GM23338 (cell line): ENCODE measurements around the gene KRTAP10-5. TPM values are rescaled to one million over a fixed set of nuclear protein-coding genes. Genes with fewer than 3 reads are reported as not detected.

ENCODE experiments used
- ATAC-seq: fragments of 200-7000 bp; cut with Tn5 transposase; 3 replicates; pipeline ENCODE4 v1.9.1; 2020
- DNase-seq: peaks from one replicate; pipeline ENCODE4 v3.0.0-alpha.2; 2015; ENCODE audit warnings: low spot score
- H2AFZ ChIP-seq: fragments of 200-600 bp; sonication (generic); 2 replicates; pipeline ENCODE4 v1.8.0; 2016; ENCODE audit warnings: antibody characterized with exemption, mild to moderate bottlenecking, moderate library complexity
- H3F3A ChIP-seq: fragments of 200-600 bp; sonication (generic); replicated peaks from 2 replicates; pipeline ENCODE4 v1.8.0; 2017; ENCODE audit warnings: antibody characterized with exemption, mixed run types, low read depth
- H3K27ac ChIP-seq: fragments of 200-600 bp; sonication (generic); 2 replicates; pipeline ENCODE4 v1.6.1; 2016; ENCODE audit warnings: low read depth
- H3K27me3 ChIP-seq: fragments of 200-600 bp; sonication (generic); 2 replicates; pipeline ENCODE4 v1.8.0; 2016; ENCODE audit warnings: mild to moderate bottlenecking, mixed run types, moderate library complexity; ENCODE audit not compliant: insufficient read depth
- H3K36me3 ChIP-seq: fragments of 200-600 bp; sonication (generic); 2 replicates; pipeline ENCODE4 v1.8.0; 2016; ENCODE audit warnings: mild to moderate bottlenecking; ENCODE audit not compliant: insufficient read depth
- H3K4me1 ChIP-seq: fragments of 200-600 bp; sonication (generic); 2 replicates; pipeline ENCODE4 v1.8.0; 2016; ENCODE audit warnings: mild to moderate bottlenecking, moderate library complexity; ENCODE audit not compliant: insufficient read depth
- H3K4me2 ChIP-seq: fragments of 200-600 bp; sonication (generic); 2 replicates; pipeline ENCODE4 v1.7.1; 2017; ENCODE audit warnings: mixed run types
- H3K4me3 ChIP-seq: fragments of 200-600 bp; sonication (generic); 2 replicates; pipeline ENCODE4 v1.6.1; 2016; ENCODE audit warnings: mixed run types
- H3K79me2 ChIP-seq: fragments of 200-600 bp; sonication (generic); replicated peaks from 2 replicates; pipeline ENCODE4 v1.8.0; 2017; ENCODE audit warnings: mild to moderate bottlenecking; ENCODE audit not compliant: insufficient read depth
- H3K9me2 ChIP-seq: fragments of 200-600 bp; sonication (generic); 2 replicates; pipeline ENCODE4 v1.8.0; 2017; ENCODE audit not compliant: insufficient read depth
- H4K20me1 ChIP-seq: fragments of 200-600 bp; sonication (generic); replicated peaks from 2 replicates; pipeline ENCODE4 v1.8.0; 2017; ENCODE audit warnings: mild to moderate bottlenecking; ENCODE audit not compliant: insufficient read depth
- H3K27ac Mint-ChIP-seq: 2 replicates; pipeline ENCODE4 v1.8.0; 2020; ENCODE audit warnings: inconsistent platforms, mild to moderate bottlenecking, moderate library complexity, mixed read lengths
- H3K27me3 Mint-ChIP-seq: 3 replicates; pipeline ENCODE4 v1.8.0; 2022; ENCODE audit warnings: low read depth, mild to moderate bottlenecking, moderate library complexity, mixed read lengths, inconsistent platforms; ENCODE audit not compliant: insufficient read depth, poor library complexity
- H3K36me3 Mint-ChIP-seq: 3 replicates; pipeline ENCODE4 v1.8.0; 2021; ENCODE audit warnings: low read depth, mild to moderate bottlenecking, inconsistent platforms, moderate library complexity, mixed read lengths
- H3K4me1 Mint-ChIP-seq: 3 replicates; pipeline ENCODE4 v1.8.0; 2020; ENCODE audit warnings: mild to moderate bottlenecking, inconsistent platforms, mixed read lengths
- H3K4me3 Mint-ChIP-seq: 3 replicates; pipeline ENCODE4 v1.8.0; 2021; ENCODE audit warnings: moderate library complexity, mild to moderate bottlenecking, inconsistent platforms, mixed read lengths
- H3K9me3 Mint-ChIP-seq: 3 replicates; pipeline ENCODE4 v1.8.0; 2020; ENCODE audit warnings: moderate library complexity, mild to moderate bottlenecking, inconsistent platforms, mixed read lengths
- CREB1 ChIP-seq: fragments of 250-450 bp; sonication (Bioruptor Pico); IDR thresholded peaks from 2 replicates; pipeline ENCODE4 v1.5.0; 2020; ENCODE audit warnings: low read depth, mild to moderate bottlenecking, moderate library complexity
- EZH2 ChIP-seq: fragments of 200-600 bp; sonication (generic); IDR thresholded peaks from one replicate; pipeline ENCODE4 v1.8.0; 2017; ENCODE audit warnings: antibody characterized with exemption, mild to moderate bottlenecking, low read depth; ENCODE audit not compliant: unreplicated experiment
- EZH2phosphoT487 ChIP-seq: fragments of 200-600 bp; sonication (generic); IDR thresholded peaks from one replicate; pipeline ENCODE4 v1.8.1; 2018; ENCODE audit warnings: antibody characterized with exemption; ENCODE audit not compliant: unreplicated experiment
- JUNB ChIP-seq: IDR thresholded peaks from one replicate; pipeline ENCODE4 v1.6.1; 2016; ENCODE audit warnings: antibody characterized with exemption; ENCODE audit not compliant: unreplicated experiment
- NANOG ChIP-seq: IDR thresholded peaks from 2 replicates; pipeline ENCODE4 v1.6.1; 2016; ENCODE audit warnings: antibody characterized with exemption, borderline replicate concordance
- POLR2AphosphoS5 ChIP-seq: IDR thresholded peaks from 2 replicates; pipeline ENCODE4 v1.6.1; 2016; ENCODE audit warnings: antibody characterized with exemption, low read depth
- STAT1 ChIP-seq: IDR thresholded peaks from one replicate; pipeline ENCODE4 v1.6.1; 2016; ENCODE audit warnings: antibody characterized with exemption; ENCODE audit not compliant: unreplicated experiment
- ZNF114 ChIP-seq: fragments of 250-450 bp; sonication (Bioruptor Pico); IDR thresholded peaks from 2 replicates; pipeline ENCODE4 v1.5.0; 2020; ENCODE audit warnings: mild to moderate bottlenecking, moderate library complexity
- ZNF331 ChIP-seq: fragments of 250-450 bp; sonication (Bioruptor Pico); IDR thresholded peaks from 2 replicates; pipeline ENCODE4 v1.5.0; 2020; ENCODE audit warnings: low read depth, mild to moderate bottlenecking, moderate library complexity
- polyA plus RNA-seq: library from polyadenylated mRNA; unstranded; fragments of >200 nt; fragmentation: Nextera tagmentation; extraction: Ambion mirVana; gene quantifications from 2 replicates; pipeline ENCODE4 v1.2.1, GENCODE V29; 2016
- total RNA-seq: library from RNA; depleted of rRNA; stranded (reverse); fragments of >200 nt; shearing (Covaris generic); gene quantifications from 2 replicates; pipeline ENCODE4 v1.2.3, GENCODE V29; 2014
- TF ChIP-seq, protein P1 (sequence below): IDR thresholded peaks from 2 replicates; pipeline ENCODE4 v1.6.1; 2016; ENCODE audit warnings: antibody characterized with exemption
- TF ChIP-seq, protein P2 (sequence below): fragments of 250-450 bp; sonication (Bioruptor Pico); IDR thresholded peaks from 2 replicates; pipeline ENCODE4 v1.5.0; 2020; ENCODE audit warnings: mild to moderate bottlenecking, moderate library complexity
- TF ChIP-seq, protein P3 (sequence below): IDR thresholded peaks from one replicate; pipeline ENCODE4 v1.6.1; 2018; ENCODE audit warnings: antibody characterized with exemption; ENCODE audit not compliant: unreplicated experiment
- TF ChIP-seq, protein P4 (sequence below), 2 experiments: fragments of 200-600 bp in 1 of 2; sonication (generic) in 1 of 2; conservative IDR thresholded peaks; 2 replicates each; pipeline versions ENCODE4 v1.5.1 to v1.6.1; 2016 to 2017; ENCODE audit warnings: antibody characterized with exemption in 2 of 2, low read depth in 2 of 2, mild to moderate bottlenecking in 2 of 2, moderate library complexity in 1 of 2

KRTAP10-5 gene
- total and polyA plus RNA-seq, 2 experiments from 2014 or later = not detected

DNA sequence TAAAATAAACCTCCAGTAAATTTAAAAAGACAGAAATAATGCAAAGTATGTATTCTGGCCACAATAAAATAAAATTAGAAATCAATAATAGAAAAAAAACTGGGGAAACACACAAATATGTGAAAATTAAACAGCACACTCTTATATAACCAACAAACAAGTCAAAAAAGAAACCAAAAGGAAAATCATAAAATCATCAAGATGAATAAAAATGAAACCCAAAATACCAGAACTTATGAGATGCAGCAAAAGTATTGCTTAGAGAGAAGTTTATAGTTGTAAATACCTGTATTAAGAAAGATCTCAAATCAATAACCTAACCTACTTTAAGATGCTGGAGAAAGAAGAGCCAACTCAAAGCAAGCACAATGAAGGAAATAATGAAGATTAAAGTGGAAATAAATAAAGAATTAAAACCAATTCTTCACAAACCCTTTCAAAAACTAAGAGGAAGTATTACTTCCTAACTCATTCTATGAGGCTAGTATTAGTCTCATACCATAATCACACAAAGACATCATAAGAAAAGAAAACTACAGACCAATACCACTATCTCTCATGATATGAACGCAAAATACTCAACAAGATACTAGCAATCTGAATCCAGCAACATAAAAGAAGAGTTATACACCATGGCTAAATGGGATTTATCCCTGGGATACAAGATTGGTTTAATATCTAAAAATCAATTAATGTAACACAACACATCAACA is 15.4 kb downstream of the KRTAP10-5 start:
- ATAC-seq = no peak
- Mint-ChIP-seq H3K4me3 (no peak overlapping the region), H3K9me3 (peaks cover 3% of the 10 kb centered on the region; the same call in 1 of the 3 replicates)

More for the DNA sequence above, 15.4 kb downstream of the KRTAP10-5 start:
- Mint-ChIP-seq H3K27me3 (peaks cover 7% of the 10 kb centered on the region), H3K27ac (no peak overlapping the region), H3K4me1 (no peaks in the 10 kb centered on the region), H3K36me3 (no peaks in the 10 kb centered on the region)
- no peaks in the 10 kb centered on the region for H3F3A ChIP-seq
- H3K4me1 ChIP-seq = no peaks in the 10 kb centered on the region
- no peak for DNase-seq
- no peaks in the 10 kb centered on the region for H3K79me2 ChIP-seq
- TF ChIP-seq EZH2 (no peak), STAT1 (no peak), POLR2AphosphoS5 (no peak), NANOG (no peak), JUNB (no peak), CREB1 (CRISPR knock-in tag) (no peak), ZNF114 (CRISPR knock-in tag) (no peak), EZH2phosphoT487 (no peak), ZNF331 (CRISPR knock-in tag) (no peak)
- TF ChIP-seq, protein P1, sequence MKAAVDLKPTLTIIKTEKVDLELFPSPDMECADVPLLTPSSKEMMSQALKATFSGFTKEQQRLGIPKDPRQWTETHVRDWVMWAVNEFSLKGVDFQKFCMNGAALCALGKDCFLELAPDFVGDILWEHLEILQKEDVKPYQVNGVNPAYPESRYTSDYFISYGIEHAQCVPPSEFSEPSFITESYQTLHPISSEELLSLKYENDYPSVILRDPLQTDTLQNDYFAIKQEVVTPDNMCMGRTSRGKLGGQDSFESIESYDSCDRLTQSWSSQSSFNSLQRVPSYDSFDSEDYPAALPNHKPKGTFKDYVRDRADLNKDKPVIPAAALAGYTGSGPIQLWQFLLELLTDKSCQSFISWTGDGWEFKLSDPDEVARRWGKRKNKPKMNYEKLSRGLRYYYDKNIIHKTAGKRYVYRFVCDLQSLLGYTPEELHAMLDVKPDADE = no peak
- TF ChIP-seq, protein P2, sequence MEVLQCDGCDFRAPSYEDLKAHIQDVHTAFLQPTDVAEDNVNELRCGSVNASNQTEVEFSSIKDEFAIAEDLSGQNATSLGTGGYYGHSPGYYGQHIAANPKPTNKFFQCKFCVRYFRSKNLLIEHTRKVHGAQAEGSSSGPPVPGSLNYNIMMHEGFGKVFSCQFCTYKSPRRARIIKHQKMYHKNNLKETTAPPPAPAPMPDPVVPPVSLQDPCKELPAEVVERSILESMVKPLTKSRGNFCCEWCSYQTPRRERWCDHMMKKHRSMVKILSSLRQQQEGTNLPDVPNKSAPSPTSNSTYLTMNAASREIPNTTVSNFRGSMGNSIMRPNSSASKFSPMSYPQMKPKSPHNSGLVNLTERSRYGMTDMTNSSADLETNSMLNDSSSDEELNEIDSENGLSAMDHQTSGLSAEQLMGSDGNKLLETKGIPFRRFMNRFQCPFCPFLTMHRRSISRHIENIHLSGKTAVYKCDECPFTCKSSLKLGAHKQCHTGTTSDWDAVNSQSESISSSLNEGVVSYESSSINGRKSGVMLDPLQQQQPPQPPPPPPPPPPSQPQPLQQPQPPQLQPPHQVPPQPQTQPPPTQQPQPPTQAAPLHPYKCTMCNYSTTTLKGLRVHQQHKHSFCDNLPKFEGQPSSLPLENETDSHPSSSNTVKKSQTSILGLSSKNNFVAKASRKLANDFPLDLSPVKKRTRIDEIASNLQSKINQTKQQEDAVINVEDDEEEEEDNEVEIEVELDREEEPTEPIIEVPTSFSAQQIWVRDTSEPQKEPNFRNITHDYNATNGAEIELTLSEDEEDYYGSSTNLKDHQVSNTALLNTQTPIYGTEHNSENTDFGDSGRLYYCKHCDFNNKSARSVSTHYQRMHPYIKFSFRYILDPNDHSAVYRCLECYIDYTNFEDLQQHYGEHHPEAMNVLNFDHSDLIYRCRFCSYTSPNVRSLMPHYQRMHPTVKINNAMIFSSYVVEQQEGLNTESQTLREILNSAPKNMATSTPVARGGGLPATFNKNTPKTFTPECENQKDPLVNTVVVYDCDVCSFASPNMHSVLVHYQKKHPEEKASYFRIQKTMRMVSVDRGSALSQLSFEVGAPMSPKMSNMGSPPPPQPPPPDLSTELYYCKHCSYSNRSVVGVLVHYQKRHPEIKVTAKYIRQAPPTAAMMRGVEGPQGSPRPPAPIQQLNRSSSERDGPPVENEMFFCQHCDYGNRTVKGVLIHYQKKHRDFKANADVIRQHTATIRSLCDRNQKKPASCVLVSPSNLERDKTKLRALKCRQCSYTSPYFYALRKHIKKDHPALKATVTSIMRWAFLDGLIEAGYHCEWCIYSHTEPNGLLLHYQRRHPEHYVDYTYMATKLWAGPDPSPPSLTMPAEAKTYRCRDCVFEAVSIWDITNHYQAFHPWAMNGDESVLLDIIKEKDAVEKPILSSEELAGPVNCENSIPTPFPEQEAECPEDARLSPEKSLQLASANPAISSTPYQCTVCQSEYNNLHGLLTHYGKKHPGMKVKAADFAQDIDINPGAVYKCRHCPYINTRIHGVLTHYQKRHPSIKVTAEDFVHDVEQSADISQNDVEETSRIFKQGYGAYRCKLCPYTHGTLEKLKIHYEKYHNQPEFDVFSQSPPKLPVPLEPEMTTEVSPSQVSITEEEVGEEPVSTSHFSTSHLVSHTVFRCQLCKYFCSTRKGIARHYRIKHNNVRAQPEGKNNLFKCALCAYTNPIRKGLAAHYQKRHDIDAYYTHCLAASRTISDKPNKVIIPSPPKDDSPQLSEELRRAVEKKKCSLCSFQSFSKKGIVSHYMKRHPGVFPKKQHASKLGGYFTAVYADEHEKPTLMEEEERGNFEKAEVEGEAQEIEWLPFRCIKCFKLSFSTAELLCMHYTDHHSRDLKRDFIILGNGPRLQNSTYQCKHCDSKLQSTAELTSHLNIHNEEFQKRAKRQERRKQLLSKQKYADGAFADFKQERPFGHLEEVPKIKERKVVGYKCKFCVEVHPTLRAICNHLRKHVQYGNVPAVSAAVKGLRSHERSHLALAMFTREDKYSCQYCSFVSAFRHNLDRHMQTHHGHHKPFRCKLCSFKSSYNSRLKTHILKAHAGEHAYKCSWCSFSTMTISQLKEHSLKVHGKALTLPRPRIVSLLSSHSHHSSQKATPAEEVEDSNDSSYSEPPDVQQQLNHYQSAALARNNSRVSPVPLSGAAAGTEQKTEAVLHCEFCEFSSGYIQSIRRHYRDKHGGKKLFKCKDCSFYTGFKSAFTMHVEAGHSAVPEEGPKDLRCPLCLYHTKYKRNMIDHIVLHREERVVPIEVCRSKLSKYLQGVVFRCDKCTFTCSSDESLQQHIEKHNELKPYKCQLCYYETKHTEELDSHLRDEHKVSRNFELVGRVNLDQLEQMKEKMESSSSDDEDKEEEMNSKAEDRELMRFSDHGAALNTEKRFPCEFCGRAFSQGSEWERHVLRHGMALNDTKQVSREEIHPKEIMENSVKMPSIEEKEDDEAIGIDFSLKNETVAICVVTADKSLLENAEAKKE = no peak
- TF ChIP-seq, protein P3, sequence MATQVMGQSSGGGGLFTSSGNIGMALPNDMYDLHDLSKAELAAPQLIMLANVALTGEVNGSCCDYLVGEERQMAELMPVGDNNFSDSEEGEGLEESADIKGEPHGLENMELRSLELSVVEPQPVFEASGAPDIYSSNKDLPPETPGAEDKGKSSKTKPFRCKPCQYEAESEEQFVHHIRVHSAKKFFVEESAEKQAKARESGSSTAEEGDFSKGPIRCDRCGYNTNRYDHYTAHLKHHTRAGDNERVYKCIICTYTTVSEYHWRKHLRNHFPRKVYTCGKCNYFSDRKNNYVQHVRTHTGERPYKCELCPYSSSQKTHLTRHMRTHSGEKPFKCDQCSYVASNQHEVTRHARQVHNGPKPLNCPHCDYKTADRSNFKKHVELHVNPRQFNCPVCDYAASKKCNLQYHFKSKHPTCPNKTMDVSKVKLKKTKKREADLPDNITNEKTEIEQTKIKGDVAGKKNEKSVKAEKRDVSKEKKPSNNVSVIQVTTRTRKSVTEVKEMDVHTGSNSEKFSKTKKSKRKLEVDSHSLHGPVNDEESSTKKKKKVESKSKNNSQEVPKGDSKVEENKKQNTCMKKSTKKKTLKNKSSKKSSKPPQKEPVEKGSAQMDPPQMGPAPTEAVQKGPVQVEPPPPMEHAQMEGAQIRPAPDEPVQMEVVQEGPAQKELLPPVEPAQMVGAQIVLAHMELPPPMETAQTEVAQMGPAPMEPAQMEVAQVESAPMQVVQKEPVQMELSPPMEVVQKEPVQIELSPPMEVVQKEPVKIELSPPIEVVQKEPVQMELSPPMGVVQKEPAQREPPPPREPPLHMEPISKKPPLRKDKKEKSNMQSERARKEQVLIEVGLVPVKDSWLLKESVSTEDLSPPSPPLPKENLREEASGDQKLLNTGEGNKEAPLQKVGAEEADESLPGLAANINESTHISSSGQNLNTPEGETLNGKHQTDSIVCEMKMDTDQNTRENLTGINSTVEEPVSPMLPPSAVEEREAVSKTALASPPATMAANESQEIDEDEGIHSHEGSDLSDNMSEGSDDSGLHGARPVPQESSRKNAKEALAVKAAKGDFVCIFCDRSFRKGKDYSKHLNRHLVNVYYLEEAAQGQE = no peak
- TF ChIP-seq, protein P4, sequence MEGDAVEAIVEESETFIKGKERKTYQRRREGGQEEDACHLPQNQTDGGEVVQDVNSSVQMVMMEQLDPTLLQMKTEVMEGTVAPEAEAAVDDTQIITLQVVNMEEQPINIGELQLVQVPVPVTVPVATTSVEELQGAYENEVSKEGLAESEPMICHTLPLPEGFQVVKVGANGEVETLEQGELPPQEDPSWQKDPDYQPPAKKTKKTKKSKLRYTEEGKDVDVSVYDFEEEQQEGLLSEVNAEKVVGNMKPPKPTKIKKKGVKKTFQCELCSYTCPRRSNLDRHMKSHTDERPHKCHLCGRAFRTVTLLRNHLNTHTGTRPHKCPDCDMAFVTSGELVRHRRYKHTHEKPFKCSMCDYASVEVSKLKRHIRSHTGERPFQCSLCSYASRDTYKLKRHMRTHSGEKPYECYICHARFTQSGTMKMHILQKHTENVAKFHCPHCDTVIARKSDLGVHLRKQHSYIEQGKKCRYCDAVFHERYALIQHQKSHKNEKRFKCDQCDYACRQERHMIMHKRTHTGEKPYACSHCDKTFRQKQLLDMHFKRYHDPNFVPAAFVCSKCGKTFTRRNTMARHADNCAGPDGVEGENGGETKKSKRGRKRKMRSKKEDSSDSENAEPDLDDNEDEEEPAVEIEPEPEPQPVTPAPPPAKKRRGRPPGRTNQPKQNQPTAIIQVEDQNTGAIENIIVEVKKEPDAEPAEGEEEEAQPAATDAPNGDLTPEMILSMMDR (conservative IDR thresholded peaks at IDR 0.05; ENCODE audit: low read depth in 2 of 2) = no peak
- H3K27me3 ChIP-seq = no peaks in the 10 kb centered on the region
- no peak overlapping the region for H3K4me3 ChIP-seq
- H2AFZ ChIP-seq = no peak overlapping the region
- H3K4me2 ChIP-seq = no peak overlapping the region
- no peaks in the 10 kb centered on the region for H4K20me1 ChIP-seq
- no peaks in the 10 kb centered on the region for H3K9me2 ChIP-seq
- H3K36me3 ChIP-seq = no peaks in the 10 kb centered on the region
- H3K27ac ChIP-seq = no peak overlapping the region
